Uterus (tissue), 4 donors: ENCODE data around the gene CLUH. TPM values are rescaled to one million over a fixed set of nuclear protein-coding genes. Genes with fewer than 3 reads are reported as not detected.

Experiments
- DNase-seq, 2 donors: peaks; one replicate each; pipeline ENCODE4 v3.0.0-alpha.2; 2019 to 2020
- H3K27ac ChIP-seq, 2 donors: fragments of 200-600 bp; sonication (generic); 1 replicate in 1 of 2; 2 replicates in 1 of 2; pipeline ENCODE4 v1.5.1; 2016 to 2018
- H3K27me3 ChIP-seq, 2 donors: fragments of 200-600 bp; sonication (generic); one replicate each; pipeline ENCODE4 v1.5.1; 2018 to 2019; ENCODE audit warnings: control low read depth in 1 of 2
- H3K36me3 ChIP-seq, 2 donors: fragments of 200-600 bp; sonication (generic); one replicate each; pipeline ENCODE4 v1.5.1; 2019; ENCODE audit warnings: control low read depth in 1 of 2
- H3K4me1 ChIP-seq, 2 donors: fragments of 200-600 bp; sonication (generic); one replicate each; pipeline ENCODE4 v1.5.1; 2018 to 2019; ENCODE audit warnings: control low read depth in 1 of 2
- H3K4me3 ChIP-seq, 2 donors: fragments of 200-600 bp; sonication (generic); 1 replicate in 1 of 2; 2 replicates in 1 of 2; pipeline ENCODE4 v1.5.1; 2018 to 2019; ENCODE audit warnings: mild to moderate bottlenecking in 1 of 2
- H3K9me3 ChIP-seq, 2 donors: fragments of 200-600 bp; sonication (generic); one replicate each; pipeline ENCODE4 v1.5.1; 2019; ENCODE audit warnings: control low read depth in 1 of 2
- POLR2A ChIP-seq, 2 donors: fragments of 450-650 bp; IDR thresholded peaks; one replicate each; pipeline ENCODE4 v1.6.1; 2016; ENCODE audit warnings: antibody characterized with exemption in 2 of 2, mild to moderate bottlenecking in 1 of 2, moderate library complexity in 1 of 2
- intact Hi-C: fragments of 100-400 bp; cut with DNase I; formaldehyde crosslinking; loops from one replicate; pipeline ENCODE4 v1.15.1; 2023; ENCODE audit warnings: low total_unique reads
- total RNA-seq, 4 donors: library from RNA; depleted of rRNA in 3 of 4; stranded (reverse); fragments of >200 nt in 3 of 4; gene quantifications; one replicate each; pipeline versions ENCODE4 v1.1.0 to v1.2.4, GENCODE V29; 2014 to 2023
- TF ChIP-seq, protein P1 (sequence below), 4 experiments: fragments of 200-600 bp in 2 of 4; fragments of 450-650 bp in 2 of 4; sonication (generic) in 2 of 4; IDR thresholded peaks; one replicate each; pipeline ENCODE4 v1.5.1; 2016 to 2019; ENCODE audit warnings: antibody characterized with exemption in 4 of 4, mild to moderate bottlenecking in 2 of 4, moderate library complexity in 1 of 4
- donor health status: DM: yes; HTN: yes; CAD: no.

Gene CLUH
- total RNA-seq, 4 donors from 2014 or later, result 9.2 to 40.3 (median 20.1) TPM

DNA sequence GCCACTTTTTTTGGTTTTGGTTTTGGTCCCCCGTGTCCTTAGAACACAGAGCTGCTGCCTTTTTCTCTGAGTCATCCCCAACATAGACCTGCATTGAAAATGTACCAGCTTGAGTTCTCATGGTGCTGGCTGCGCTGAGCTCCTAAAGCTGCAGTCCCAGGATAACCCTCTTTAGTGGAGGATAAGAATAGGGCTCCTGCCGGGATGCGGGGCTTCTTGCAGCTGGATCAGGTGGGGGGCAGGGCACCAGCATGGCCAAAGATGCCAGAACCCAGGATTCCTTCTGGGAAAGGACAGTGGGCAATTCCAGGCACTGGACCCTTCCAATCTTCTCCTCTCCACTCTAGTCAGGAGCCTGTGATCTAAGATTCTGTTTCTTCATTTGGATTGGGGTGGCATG, 8.3 kb upstream of the CLUH start:
- intact Hi-C loops, result no loop called here
- Histone ChIP-seq H3K4me3 (no peak overlapping the region), H3K27ac (no peak overlapping the region), H3K36me3 (no peaks in the 10 kb centered on the region), H3K4me1 (peaks cover 0 to 10% of the 10 kb centered on the region in 2 donors), H3K27me3 (no peaks in the 10 kb centered on the region), H3K9me3 (no peaks in the 10 kb centered on the region)
- TF ChIP-seq, protein P1, sequence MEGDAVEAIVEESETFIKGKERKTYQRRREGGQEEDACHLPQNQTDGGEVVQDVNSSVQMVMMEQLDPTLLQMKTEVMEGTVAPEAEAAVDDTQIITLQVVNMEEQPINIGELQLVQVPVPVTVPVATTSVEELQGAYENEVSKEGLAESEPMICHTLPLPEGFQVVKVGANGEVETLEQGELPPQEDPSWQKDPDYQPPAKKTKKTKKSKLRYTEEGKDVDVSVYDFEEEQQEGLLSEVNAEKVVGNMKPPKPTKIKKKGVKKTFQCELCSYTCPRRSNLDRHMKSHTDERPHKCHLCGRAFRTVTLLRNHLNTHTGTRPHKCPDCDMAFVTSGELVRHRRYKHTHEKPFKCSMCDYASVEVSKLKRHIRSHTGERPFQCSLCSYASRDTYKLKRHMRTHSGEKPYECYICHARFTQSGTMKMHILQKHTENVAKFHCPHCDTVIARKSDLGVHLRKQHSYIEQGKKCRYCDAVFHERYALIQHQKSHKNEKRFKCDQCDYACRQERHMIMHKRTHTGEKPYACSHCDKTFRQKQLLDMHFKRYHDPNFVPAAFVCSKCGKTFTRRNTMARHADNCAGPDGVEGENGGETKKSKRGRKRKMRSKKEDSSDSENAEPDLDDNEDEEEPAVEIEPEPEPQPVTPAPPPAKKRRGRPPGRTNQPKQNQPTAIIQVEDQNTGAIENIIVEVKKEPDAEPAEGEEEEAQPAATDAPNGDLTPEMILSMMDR (IDR thresholded peaks at IDR 0.05), result no peak
- TF ChIP-seq POLR2A (IDR thresholded peaks at IDR 0.05), result no peak
- no peak for DNase-seq

DNA sequence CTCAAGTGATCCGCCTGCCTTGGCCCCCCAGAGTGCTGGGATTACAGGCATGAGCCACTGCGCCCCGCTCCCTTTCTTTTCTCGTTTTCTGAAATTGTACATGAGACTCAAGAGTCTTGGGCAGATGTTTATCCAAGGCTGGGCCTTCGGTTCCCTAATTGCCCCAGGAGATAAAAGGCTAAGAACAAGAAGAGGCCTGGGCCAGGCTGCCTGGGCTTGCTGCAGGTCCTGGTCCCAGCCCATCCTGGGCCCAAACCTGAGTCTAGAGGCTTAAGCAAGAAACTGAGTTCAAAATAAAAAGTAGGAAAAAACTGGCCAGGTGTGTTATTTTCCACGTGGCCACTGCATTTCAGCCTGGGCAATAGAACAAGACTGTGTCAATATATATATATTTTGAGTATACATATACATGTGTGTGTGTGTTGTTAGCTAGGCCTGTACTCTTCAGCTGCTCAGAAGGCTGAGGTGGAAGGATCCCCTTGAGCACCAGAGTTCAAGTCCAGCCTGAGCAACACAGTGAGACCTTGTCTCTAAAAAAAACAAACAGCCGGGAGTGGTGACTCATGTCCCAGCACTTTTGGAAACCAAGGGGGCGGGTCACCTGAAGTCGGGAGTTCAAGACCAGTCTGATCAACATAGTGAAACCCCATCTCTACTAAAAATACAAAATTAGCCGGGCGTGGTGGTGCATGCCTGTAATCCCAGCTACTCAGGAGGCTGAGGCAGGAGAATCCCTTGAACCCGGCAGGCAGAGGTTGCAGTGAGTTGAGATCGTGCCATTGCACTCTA, 6.8 kb upstream of the CLUH start:
- H3K27me3 ChIP-seq, result no peaks in the 10 kb centered on the region
- no peak for TF ChIP-seq POLR2A (IDR thresholded peaks at IDR 0.05)
- TF ChIP-seq, protein P1 (IDR thresholded peaks at IDR 0.05), result no peak
- no peak for DNase-seq
- no peak overlapping the region for H3K27ac ChIP-seq
- no peaks in the 10 kb centered on the region for H3K36me3 ChIP-seq
- intact Hi-C loops, result no loop called here
- H3K4me3 ChIP-seq, result no peak overlapping the region
- no peaks in the 10 kb centered on the region for H3K9me3 ChIP-seq
- H3K4me1 ChIP-seq, result no peaks in the 10 kb centered on the region

DNA sequence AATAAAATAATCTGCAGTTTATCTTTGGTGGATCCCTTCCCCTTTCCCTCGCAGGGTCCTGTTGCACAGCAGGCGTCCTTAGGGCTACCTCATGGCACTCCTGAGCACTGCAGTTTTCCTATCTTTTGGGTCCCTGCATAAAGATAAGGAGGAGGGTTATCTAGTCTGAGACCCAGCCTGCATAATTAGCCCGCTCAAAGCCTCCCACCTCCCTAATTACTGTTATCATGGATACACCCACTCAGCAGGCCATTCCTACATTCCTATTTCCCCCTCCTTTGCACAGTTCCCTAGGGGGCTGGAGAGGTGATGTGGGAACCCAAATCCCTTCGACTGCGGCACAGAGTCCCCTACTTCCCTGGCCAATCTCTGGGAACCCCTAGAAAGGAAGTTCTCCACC, 5.1 kb upstream of the CLUH start:
- intact Hi-C loops, result no loop called here
- no peak for DNase-seq
- H3K4me3 ChIP-seq, result no peak overlapping the region

DNA sequence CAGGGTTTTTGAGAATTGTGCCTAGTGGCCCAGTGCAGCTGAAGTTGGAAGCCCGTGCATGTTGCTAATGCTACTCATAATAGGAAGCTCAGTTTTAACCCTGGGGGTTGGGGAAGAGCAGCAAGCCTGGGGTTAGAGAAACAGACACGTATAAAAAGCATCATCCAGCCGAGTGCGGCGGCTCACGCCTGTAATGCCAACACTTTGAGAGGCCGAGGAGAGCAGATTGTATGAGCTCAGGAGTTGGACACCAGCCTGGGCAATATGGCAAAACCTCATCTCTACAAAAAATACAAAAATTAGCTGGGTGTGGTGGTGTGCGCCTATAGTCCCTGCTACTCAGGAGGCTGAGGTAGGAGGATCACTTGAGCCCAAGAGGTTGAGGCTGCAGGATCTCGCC, 2.3 kb upstream of the CLUH start:
- intact Hi-C loops, result no loop called here
- Histone ChIP-seq H3K27ac (no peak overlapping the region), H3K27me3 (no peaks in the 10 kb centered on the region), H3K9me3 (no peaks in the 10 kb centered on the region), H3K36me3 (no peaks in the 10 kb centered on the region), H3K4me3 (no peak overlapping the region), H3K4me1 (peaks cover 0 to 22% of the 10 kb centered on the region in 2 donors)
- DNase-seq, result no peak
- no peak for TF ChIP-seq POLR2A (IDR thresholded peaks at IDR 0.05)
- TF ChIP-seq, protein P1 (IDR thresholded peaks at IDR 0.05), result no peak

More for the DNA sequence above, 5.1 kb upstream of the CLUH start:
- no peaks in the 10 kb centered on the region for H3K4me1 ChIP-seq
- TF ChIP-seq, protein P1 (IDR thresholded peaks at IDR 0.05), result no peak
- no peak for TF ChIP-seq POLR2A (IDR thresholded peaks at IDR 0.05)
- no peaks in the 10 kb centered on the region for H3K9me3 ChIP-seq
- no peak overlapping the region for H3K27ac ChIP-seq
- H3K36me3 ChIP-seq, result no peaks in the 10 kb centered on the region
- no peaks in the 10 kb centered on the region for H3K27me3 ChIP-seq

DNA sequence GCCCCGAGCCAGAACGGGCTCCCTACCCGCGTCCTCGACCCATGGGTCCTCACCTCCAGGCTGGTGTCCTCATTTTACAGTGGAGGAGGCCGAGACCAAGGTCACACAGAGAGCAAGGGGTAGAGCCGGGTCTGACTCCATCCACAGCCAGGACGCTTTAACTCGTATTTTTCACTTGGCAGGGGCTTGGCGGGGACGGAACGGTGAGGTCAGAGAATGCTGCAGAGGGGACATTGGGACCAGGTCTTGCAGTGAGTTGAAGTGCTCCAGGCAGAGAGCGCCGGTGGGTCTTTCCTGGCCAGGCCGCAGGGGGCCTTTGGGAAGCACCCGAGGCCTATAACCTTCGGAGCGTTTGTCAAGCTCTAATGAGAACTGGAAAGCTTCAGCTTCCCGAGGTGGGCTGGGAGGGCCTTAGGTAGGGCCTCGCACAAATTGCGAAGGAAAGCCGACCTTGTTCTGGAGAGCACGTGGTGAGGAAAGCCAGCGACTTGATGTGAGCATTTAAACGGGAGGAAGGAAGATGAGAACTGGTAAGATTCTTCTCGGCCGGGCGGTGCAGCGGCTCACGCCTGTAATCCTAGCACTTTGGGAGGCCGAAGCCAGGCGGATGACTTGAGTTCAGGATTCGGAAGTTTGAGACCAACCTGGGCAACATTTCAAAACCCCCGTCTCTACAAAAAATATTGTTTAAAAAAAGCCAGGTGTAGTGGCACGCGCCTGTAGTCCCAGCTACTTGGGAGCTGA, 908 bp upstream of the CLUH start:
- TF ChIP-seq, protein P1 (IDR thresholded peaks at IDR 0.05), result no peak
- no peak for TF ChIP-seq POLR2A (IDR thresholded peaks at IDR 0.05)
- H3K4me3 ChIP-seq, result peak overlapping the region; percentile 57 to 80
- peaks cover 0 to 25% of the 10 kb centered on the region in 2 donors for H3K4me1 ChIP-seq
- H3K27me3 ChIP-seq, result no peaks in the 10 kb centered on the region
- no peaks in the 10 kb centered on the region for H3K36me3 ChIP-seq
- no peak for DNase-seq
- H3K9me3 ChIP-seq, result no peaks in the 10 kb centered on the region
- peak overlapping the region; percentile 58 to 74 for H3K27ac ChIP-seq
- intact Hi-C loops, result no loop called here
